Colonic mucosa (tissue), 4 donors: ENCODE measurements around the gene PIP4K2A. TPM values are rescaled to one million over a fixed set of nuclear protein-coding genes. Genes with fewer than 3 reads are reported as not detected.
"Not testable (repeated sequence)": the region's sequence is repeated elsewhere in the genome, so short reads cannot be mapped to it uniquely, and the experiment has no call there.

Experiments used
- DNase-seq: peaks from one replicate; pipeline ENCODE4 v3.0.0-alpha.2; 2020
- H3K27ac ChIP-seq: fragments of 200-600 bp; one replicate; pipeline ENCODE4 v1.8.0; 2021
- H3K27me3 ChIP-seq: fragments of 200-600 bp; one replicate; pipeline ENCODE4 v1.8.0; 2021
- H3K36me3 ChIP-seq: fragments of 200-600 bp; one replicate; pipeline ENCODE4 v1.8.0; 2021
- H3K4me1 ChIP-seq: fragments of 200-600 bp; one replicate; pipeline ENCODE4 v1.8.0; 2021; ENCODE audit warnings: mild to moderate bottlenecking
- H3K4me3 ChIP-seq: fragments of 200-600 bp; one replicate; pipeline ENCODE4 v1.8.0; 2021
- H3K9ac ChIP-seq, 2 donors: one replicate each; pipeline ENCODE4 v1.7.0; 2013; ENCODE audit warnings: control low read depth in 2 of 2, low read depth in 2 of 2, low read length in 2 of 2
- H3K9me3 ChIP-seq: fragments of 200-600 bp; one replicate; pipeline ENCODE4 v1.8.0; 2021
- intact Hi-C: fragments of 100-400 bp; cut with DNase I; formaldehyde crosslinking; loops from one replicate; pipeline ENCODE4 v1.14.1; 2022
- total RNA-seq, 2 donors: library from RNA; stranded (reverse); fragmentation: NEBNext Ultra II Directional in 1 of 2; extraction: Animal tissue kit (Norgen Biotek cat#: 25700) in 1 of 2; gene quantifications; one replicate each; pipeline ENCODE4 v1.2.1, GENCODE V29; 2021
- TF ChIP-seq, protein P1 (sequence below): fragments of 200-600 bp; IDR thresholded peaks from one replicate; pipeline ENCODE4 v1.8.0; 2022; ENCODE audit warnings: antibody characterized with exemption, mild to moderate bottlenecking
- donor health status: healthy.
- donor health status: DM: no; HTN: no; CAD: no.
- donor health status: DM: no; HTN: no; CAD: no.

The PIP4K2A gene
- total RNA-seq, 2 donors from 2014 or later, result 12.1 to 14.9 TPM

DNA sequence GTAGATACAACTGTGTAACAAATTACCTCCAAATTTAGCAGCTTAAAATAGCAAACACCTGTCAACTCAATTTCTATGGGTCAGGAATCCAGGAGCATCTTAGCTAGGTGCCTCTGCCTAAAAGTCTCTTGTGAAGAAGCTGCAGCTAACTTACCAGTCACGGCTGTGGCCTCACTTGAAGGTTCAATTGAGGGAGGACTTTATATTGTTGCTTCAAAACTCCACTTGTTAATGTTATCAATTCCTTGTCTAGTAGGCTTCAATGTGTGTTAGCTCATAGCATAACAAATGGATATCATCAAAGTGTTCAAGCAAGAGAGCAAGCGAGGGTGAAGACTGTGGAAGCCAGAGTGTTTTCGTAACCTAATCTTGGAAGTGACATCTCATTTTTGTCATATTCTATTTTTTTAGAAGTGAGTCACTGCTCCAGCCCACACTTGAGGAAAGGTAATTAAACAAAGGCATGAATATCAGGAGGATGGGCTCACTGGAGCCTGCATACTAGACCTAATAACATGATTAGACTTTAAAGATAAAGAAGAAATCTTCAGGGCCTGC lies 196.1 kb downstream of the PIP4K2A start:
- no peaks in the 10 kb centered on the region for H3K4me1 ChIP-seq
- H3K36me3 ChIP-seq, result no peaks in the 10 kb centered on the region
- H3K27me3 ChIP-seq, result no peaks in the 10 kb centered on the region
- intact Hi-C loops, result no loop called here
- TF ChIP-seq, protein P1, sequence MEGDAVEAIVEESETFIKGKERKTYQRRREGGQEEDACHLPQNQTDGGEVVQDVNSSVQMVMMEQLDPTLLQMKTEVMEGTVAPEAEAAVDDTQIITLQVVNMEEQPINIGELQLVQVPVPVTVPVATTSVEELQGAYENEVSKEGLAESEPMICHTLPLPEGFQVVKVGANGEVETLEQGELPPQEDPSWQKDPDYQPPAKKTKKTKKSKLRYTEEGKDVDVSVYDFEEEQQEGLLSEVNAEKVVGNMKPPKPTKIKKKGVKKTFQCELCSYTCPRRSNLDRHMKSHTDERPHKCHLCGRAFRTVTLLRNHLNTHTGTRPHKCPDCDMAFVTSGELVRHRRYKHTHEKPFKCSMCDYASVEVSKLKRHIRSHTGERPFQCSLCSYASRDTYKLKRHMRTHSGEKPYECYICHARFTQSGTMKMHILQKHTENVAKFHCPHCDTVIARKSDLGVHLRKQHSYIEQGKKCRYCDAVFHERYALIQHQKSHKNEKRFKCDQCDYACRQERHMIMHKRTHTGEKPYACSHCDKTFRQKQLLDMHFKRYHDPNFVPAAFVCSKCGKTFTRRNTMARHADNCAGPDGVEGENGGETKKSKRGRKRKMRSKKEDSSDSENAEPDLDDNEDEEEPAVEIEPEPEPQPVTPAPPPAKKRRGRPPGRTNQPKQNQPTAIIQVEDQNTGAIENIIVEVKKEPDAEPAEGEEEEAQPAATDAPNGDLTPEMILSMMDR, result no peak
- H3K27ac ChIP-seq, result no peak overlapping the region
- DNase-seq, result no peak
- H3K9me3 ChIP-seq, result no peaks in the 10 kb centered on the region
- H3K9ac ChIP-seq, result no peak overlapping the region
- no peak overlapping the region for H3K4me3 ChIP-seq

GRCh38 chr10:22515009-22515408 lies 199.4 kb downstream of the PIP4K2A start:
- intact Hi-C loops, result no loop called here
- no peak overlapping the region for H3K27ac ChIP-seq
- no peak for DNase-seq
- TF ChIP-seq, protein P1, result no peak
- H3K4me3 ChIP-seq, result no peak overlapping the region
- no peaks in the 10 kb centered on the region for H3K9me3 ChIP-seq
- no peaks in the 10 kb centered on the region for H3K27me3 ChIP-seq
- H3K36me3 ChIP-seq, result no peaks in the 10 kb centered on the region
- no peaks in the 10 kb centered on the region for H3K4me1 ChIP-seq
- H3K9ac ChIP-seq, result no peak overlapping the region

- DNase-seq, H3K9me3 ChIP-seq, H3K36me3 ChIP-seq, H3K4me3 ChIP-seq, intact Hi-C loops, H3K27ac ChIP-seq, H3K4me1 ChIP-seq, H3K9ac ChIP-seq, H3K27me3 ChIP-seq: not testable (repeated sequence)
Observed at GRCh38 chr10:22514414-22514758, 200.0 kb downstream of the PIP4K2A start.

- H3K36me3 ChIP-seq, H3K27me3 ChIP-seq, H3K9ac ChIP-seq, H3K9me3 ChIP-seq, intact Hi-C loops, H3K4me1 ChIP-seq, H3K4me3 ChIP-seq, H3K27ac ChIP-seq: not testable (repeated sequence)
- peak; percentile 87 for DNase-seq
Observed at GRCh38 chr10:22513483-22514413, 200.6 kb downstream of the PIP4K2A start.

- H3K4me1 ChIP-seq, DNase-seq, intact Hi-C loops, H3K9me3 ChIP-seq, H3K27me3 ChIP-seq, H3K27ac ChIP-seq, H3K9ac ChIP-seq, H3K36me3 ChIP-seq, H3K4me3 ChIP-seq: not testable (repeated sequence)
Observed at GRCh38 chr10:22512015-22512414, 202.4 kb downstream of the PIP4K2A start.

DNA sequence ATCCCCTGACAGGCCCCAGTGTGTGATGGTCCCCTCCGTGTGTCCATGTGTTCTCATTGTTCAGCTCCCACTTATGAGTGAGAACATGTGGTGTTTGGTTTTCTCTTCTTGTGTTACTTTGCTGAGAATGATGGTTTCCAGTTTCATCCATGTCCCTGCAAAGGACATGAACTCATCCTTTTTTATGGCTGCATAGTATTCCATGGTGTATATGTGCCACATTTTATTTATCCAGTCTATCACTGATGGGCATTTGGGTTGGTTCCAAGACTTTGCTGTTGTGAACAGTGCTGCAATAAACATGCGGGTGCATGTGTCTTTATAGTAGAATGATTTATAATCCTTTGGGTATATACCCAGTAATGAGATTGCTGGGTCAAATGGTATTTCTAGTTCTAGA lies 206.2 kb downstream of the PIP4K2A start:
- H3K9me3 ChIP-seq, intact Hi-C loops, DNase-seq, H3K27me3 ChIP-seq, H3K4me3 ChIP-seq, H3K9ac ChIP-seq, H3K36me3 ChIP-seq, H3K4me1 ChIP-seq, H3K27ac ChIP-seq: not testable (repeated sequence)

- H3K9ac ChIP-seq, result no peak overlapping the region
- no peaks in the 10 kb centered on the region for H3K36me3 ChIP-seq
- peak; percentile 51 for DNase-seq
- no peaks in the 10 kb centered on the region for H3K9me3 ChIP-seq
- TF ChIP-seq, protein P1, result no peak
- intact Hi-C loops, result no loop called here
- H3K27me3 ChIP-seq, result no peaks in the 10 kb centered on the region
- no peak overlapping the region for H3K27ac ChIP-seq
- H3K4me1 ChIP-seq, result no peaks in the 10 kb centered on the region
- H3K4me3 ChIP-seq, result no peak overlapping the region
Observed at GRCh38 chr10:22505911-22506685, 208.3 kb downstream of the PIP4K2A start.
